Fibroblast of skin of right biceps (primary cell): Measurements from ENCODE around the gene HAL.
A peak's percentile ranks its signal among the peaks of the same experiment; 100 is the strongest.

Experiments
- DNase-seq: peaks from one replicate; pipeline ENCODE4 v3.0.0-alpha.2; 2013

HAL gene

GRCh38 chr12:95996034-95996658 is at the start of gene HAL:
Gene HAL, minus strand, starts transcription at chr12:95996344. Its CDS starts 434 bp downstream, at chr12:95995910.
- no peak for DNase-seq

GRCh38 chr12:96045566-96045965 is 49.4 kb upstream of the HAL start:
- DNase-seq = no peak

GRCh38 chr12:96044943-96045290 is 48.8 kb upstream of the HAL start:
- DNase-seq = no peak

- peak; percentile 72 for DNase-seq
These were observed 48.1 kb upstream of the HAL start for GRCh38 chr12:96044017-96044942.

GRCh38 chr12:96041181-96041580 is 45.0 kb upstream of the HAL start:
- DNase-seq = no peak

GRCh38 chr12:96040305-96041133 is 44.4 kb upstream of the HAL start:
- DNase-seq = peak; percentile 3

- DNase-seq = no peak
These were observed 43.4 kb upstream of the HAL start for GRCh38 chr12:96039516-96039915.

- DNase-seq = peak; percentile 60
These were observed 40.8 kb upstream of the HAL start for GRCh38 chr12:96036765-96037455.

GRCh38 chr12:96035283-96036236 is 39.4 kb upstream of the HAL start, which contains the start of gene LTA4H:
Gene LTA4H, minus strand, starts transcription at chr12:96035587. Its CDS starts 68 bp downstream, at chr12:96035519.
- DNase-seq = peak; percentile 98

GRCh38 chr12:96034621-96035282 is 38.6 kb upstream of the HAL start:
- peak; percentile 31 for DNase-seq

GRCh38 chr12:96033549-96034389 is 37.6 kb upstream of the HAL start:
- DNase-seq = no peak

- DNase-seq = no peak
These were observed 33.7 kb upstream of the HAL start for GRCh38 chr12:96029826-96030225.

GRCh38 chr12:96028538-96028937 is 32.4 kb upstream of the HAL start:
- no peak for DNase-seq

GRCh38 chr12:96026331-96026730 is 30.2 kb upstream of the HAL start:
- DNase-seq = no peak

- no peak for DNase-seq
These were observed 29.4 kb upstream of the HAL start for GRCh38 chr12:96025518-96025917.

- DNase-seq = no peak
These were observed 24.3 kb upstream of the HAL start for GRCh38 chr12:96020314-96021003.

GRCh38 chr12:96015672-96016071 is 19.5 kb upstream of the HAL start:
- DNase-seq = peak; percentile 25

- DNase-seq = no peak
These were observed 18.9 kb upstream of the HAL start for GRCh38 chr12:96014943-96015599.

GRCh38 chr12:96007729-96008128 is 11.6 kb upstream of the HAL start:
- DNase-seq = no peak
